DND-41 (cell line): Measurements from ENCODE around the gene DHDDS.

Experiments
- ATAC-seq: fragments of 200-7000 bp; cut with Tn5 transposase; 3 replicates; pipeline ENCODE4 v1.9.1; 2021; ENCODE audit warnings: low read depth; ENCODE audit not compliant: insufficient read depth
- DNase-seq: peaks from one replicate; pipeline ENCODE4 v3.0.0-alpha.2; 2020
- H2AFZ ChIP-seq: 2 replicates; pipeline ENCODE4 v1.6.0; 2012; ENCODE audit warnings: low read depth, low read length
- H3K27ac ChIP-seq: 2 replicates; pipeline ENCODE4 v1.5.1; 2012; ENCODE audit warnings: low read length, inconsistent platforms
- H3K27me3 ChIP-seq: fragments of 200-600 bp; sonication (generic); 2 replicates; pipeline ENCODE4 v1.6.0; 2012; ENCODE audit warnings: low read length, mild to moderate bottlenecking, inconsistent platforms; ENCODE audit not compliant: insufficient read depth, poor library complexity
- H3K36me3 ChIP-seq: 2 replicates; pipeline ENCODE4 v1.5.1; 2012; ENCODE audit warnings: low read length, inconsistent platforms; ENCODE audit not compliant: insufficient read depth
- H3K4me1 ChIP-seq: 2 replicates; pipeline ENCODE4 v1.5.1; 2012; ENCODE audit warnings: mild to moderate bottlenecking, low read length; ENCODE audit not compliant: insufficient read depth
- H3K4me2 ChIP-seq: 2 replicates; pipeline ENCODE4 v1.6.0; 2012; ENCODE audit warnings: mild to moderate bottlenecking, moderate library complexity, low read length, inconsistent platforms; ENCODE audit not compliant: insufficient read depth
- H3K4me3 ChIP-seq, 2 experiments: fragments of 200-600 bp in 1 of 2; shearing (Covaris generic) in 1 of 2; 2 replicates each; pipeline ENCODE4 v1.5.1; 2012 to 2016; ENCODE audit warnings: inconsistent platforms in 2 of 2, low read length in 2 of 2, mild to moderate bottlenecking in 2 of 2, low read depth in 1 of 2, moderate library complexity in 1 of 2
- H3K79me2 ChIP-seq: 2 replicates; pipeline ENCODE4 v1.6.0; 2012; ENCODE audit warnings: low read length, inconsistent platforms; ENCODE audit not compliant: insufficient read depth
- H3K9ac ChIP-seq: 2 replicates; pipeline ENCODE4 v1.6.0; 2012; ENCODE audit warnings: low read depth, mild to moderate bottlenecking, inconsistent platforms, low read length, moderate library complexity
- H3K9me3 ChIP-seq: 2 replicates; pipeline ENCODE4 v1.5.1; 2012; ENCODE audit warnings: low read length, moderate library complexity, mild to moderate bottlenecking, inconsistent platforms; ENCODE audit not compliant: insufficient read depth, severe bottlenecking
- H4K20me1 ChIP-seq: 2 replicates; pipeline ENCODE4 v1.6.0; 2012; ENCODE audit warnings: low read length; ENCODE audit not compliant: insufficient read depth
- EZH2 ChIP-seq: IDR thresholded peaks from 3 replicates; pipeline ENCODE4 v1.6.1; 2012; ENCODE audit warnings: borderline replicate concordance, low read depth, mild to moderate bottlenecking, moderate library complexity, low read length, inconsistent platforms; ENCODE audit not compliant: severe bottlenecking
- TF ChIP-seq, protein P1 (sequence below): IDR thresholded peaks from 2 replicates; pipeline ENCODE4 v1.5.1; 2012; ENCODE audit warnings: borderline replicate concordance, low read length, moderate library complexity, mild to moderate bottlenecking; ENCODE audit not compliant: poor library complexity, severe bottlenecking; ENCODE audit errors: extremely low read depth

The DHDDS gene

DNA sequence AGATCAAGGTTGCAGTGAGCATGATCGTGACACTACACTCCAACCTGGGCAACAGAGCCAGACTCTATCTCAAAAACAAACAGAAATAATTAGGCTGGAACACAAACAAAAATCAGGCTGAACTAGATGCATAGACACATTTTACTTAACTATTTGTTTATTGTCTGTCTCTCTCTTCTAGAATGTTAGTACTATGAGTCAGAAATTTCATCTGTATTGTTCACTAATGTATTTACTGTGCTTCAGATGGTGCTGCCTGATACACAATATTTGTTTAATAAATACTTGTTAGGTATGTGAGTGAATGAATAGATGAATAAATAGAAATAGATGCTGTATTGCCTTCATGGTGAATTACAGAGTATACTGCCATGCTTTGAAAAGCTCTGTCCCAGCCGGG is 27.5 kb upstream of the DHDDS start:
- H3K79me2 ChIP-seq = no peaks in the 10 kb centered on the region
- H3K27me3 ChIP-seq = peaks cover 3% of the 10 kb centered on the region
- ATAC-seq = no peak
- H3K9ac ChIP-seq = no peak overlapping the region
- no peak overlapping the region for H3K27ac ChIP-seq
- no peak for DNase-seq
- no peaks in the 10 kb centered on the region for H3K36me3 ChIP-seq
- peaks cover 3% of the 10 kb centered on the region; the same call in 1 of the 2 replicates for H4K20me1 ChIP-seq
- no peak overlapping the region for H3K4me3 ChIP-seq
- no peak for TF ChIP-seq EZH2
- TF ChIP-seq, protein P1, sequence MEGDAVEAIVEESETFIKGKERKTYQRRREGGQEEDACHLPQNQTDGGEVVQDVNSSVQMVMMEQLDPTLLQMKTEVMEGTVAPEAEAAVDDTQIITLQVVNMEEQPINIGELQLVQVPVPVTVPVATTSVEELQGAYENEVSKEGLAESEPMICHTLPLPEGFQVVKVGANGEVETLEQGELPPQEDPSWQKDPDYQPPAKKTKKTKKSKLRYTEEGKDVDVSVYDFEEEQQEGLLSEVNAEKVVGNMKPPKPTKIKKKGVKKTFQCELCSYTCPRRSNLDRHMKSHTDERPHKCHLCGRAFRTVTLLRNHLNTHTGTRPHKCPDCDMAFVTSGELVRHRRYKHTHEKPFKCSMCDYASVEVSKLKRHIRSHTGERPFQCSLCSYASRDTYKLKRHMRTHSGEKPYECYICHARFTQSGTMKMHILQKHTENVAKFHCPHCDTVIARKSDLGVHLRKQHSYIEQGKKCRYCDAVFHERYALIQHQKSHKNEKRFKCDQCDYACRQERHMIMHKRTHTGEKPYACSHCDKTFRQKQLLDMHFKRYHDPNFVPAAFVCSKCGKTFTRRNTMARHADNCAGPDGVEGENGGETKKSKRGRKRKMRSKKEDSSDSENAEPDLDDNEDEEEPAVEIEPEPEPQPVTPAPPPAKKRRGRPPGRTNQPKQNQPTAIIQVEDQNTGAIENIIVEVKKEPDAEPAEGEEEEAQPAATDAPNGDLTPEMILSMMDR = no peak
- no peaks in the 10 kb centered on the region for H3K9me3 ChIP-seq
- no peak overlapping the region for H3K4me2 ChIP-seq
- no peaks in the 10 kb centered on the region for H3K4me1 ChIP-seq
- no peak overlapping the region for H2AFZ ChIP-seq

GRCh38 chr1:26405281-26405915 is 26.7 kb upstream of the DHDDS start:
- H3K9me3 ChIP-seq = no peaks in the 10 kb centered on the region
- no peaks in the 10 kb centered on the region for H3K79me2 ChIP-seq
- no peak overlapping the region for H3K9ac ChIP-seq
- H3K27me3 ChIP-seq = peaks cover 3% of the 10 kb centered on the region
- peaks cover 3% of the 10 kb centered on the region; the same call in 1 of the 2 replicates for H4K20me1 ChIP-seq
- H3K4me2 ChIP-seq = no peak overlapping the region
- H3K4me1 ChIP-seq = no peaks in the 10 kb centered on the region
- H3K36me3 ChIP-seq = no peaks in the 10 kb centered on the region
- ATAC-seq = no peak
- no peak for DNase-seq
- H2AFZ ChIP-seq = no peak overlapping the region
- H3K4me3 ChIP-seq = no peak overlapping the region
- TF ChIP-seq, protein P1 = no peak
- TF ChIP-seq EZH2 = no peak
- no peak overlapping the region for H3K27ac ChIP-seq

- peak; percentile 96 for ATAC-seq
- peaks cover 9% of the 10 kb centered on the region; the same call in 1 of the 2 replicates for H4K20me1 ChIP-seq
- H3K4me2 ChIP-seq = no peak overlapping the region
Observed at GRCh38 chr1:26408604-26409003, 23.5 kb upstream of the DHDDS start.

More at GRCh38 chr1:26408604-26409003, 23.5 kb upstream of the DHDDS start:
- DNase-seq = peak; percentile 81
- TF ChIP-seq EZH2 = no peak
- TF ChIP-seq, protein P1 = no peak
- H3K9ac ChIP-seq = no peak overlapping the region
- H3K9me3 ChIP-seq = no peaks in the 10 kb centered on the region
- H2AFZ ChIP-seq = no peak overlapping the region
- no peak overlapping the region for H3K27ac ChIP-seq
- no peak overlapping the region for H3K4me3 ChIP-seq
- peaks cover 7% of the 10 kb centered on the region for H3K27me3 ChIP-seq
- no peaks in the 10 kb centered on the region for H3K4me1 ChIP-seq
- H3K79me2 ChIP-seq = no peaks in the 10 kb centered on the region
- no peaks in the 10 kb centered on the region for H3K36me3 ChIP-seq
